Adrenal gland (tissue), 5 donors: ENCODE results near the gene KLRF2.

Experiments
- POLR2A ChIP-seq, 2 donors: fragments of 450-650 bp; IDR thresholded peaks; one replicate each; pipeline ENCODE4 v1.6.1; 2017; ENCODE audit warnings: antibody characterized with exemption in 2 of 2, mild to moderate bottlenecking in 2 of 2, moderate library complexity in 1 of 2
- TF ChIP-seq, protein P1 (sequence below), 6 experiments: fragments of 450-650 bp in 4 of 6; fragments of 200-600 bp in 2 of 6; sonication (generic) in 1 of 6; IDR thresholded peaks; 1 replicate in 5 of 6; 2 replicates in 1 of 6; pipeline versions ENCODE4 v1.5.1 to v1.8.0; 2016 to 2021; ENCODE audit warnings: antibody characterized with exemption in 6 of 6, mild to moderate bottlenecking in 2 of 6, moderate library complexity in 1 of 6
- donor health status: DM: no; HTN: no; CAD: no.

DNA sequence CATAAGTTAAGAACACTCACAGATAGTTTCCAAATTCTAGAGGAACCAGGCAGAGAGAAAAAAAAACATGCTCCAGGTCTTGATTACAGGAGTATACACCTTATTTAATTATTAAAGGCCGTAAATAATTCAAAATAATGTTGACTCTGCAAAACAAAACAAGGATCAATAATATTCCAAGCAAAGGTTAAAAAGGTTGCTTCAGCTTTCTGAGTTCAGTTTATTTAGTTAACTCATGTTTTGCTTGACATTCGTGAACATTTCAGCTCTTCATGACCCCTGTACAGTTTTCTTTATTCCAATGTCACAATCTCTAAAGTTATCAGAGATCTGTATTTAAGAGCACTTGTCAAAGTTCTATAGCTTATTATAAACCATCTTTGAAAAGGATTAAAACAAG, 19.6 kb downstream of the KLRF2 start:
- TF ChIP-seq POLR2A (IDR thresholded peaks at IDR 0.05), result no peak
- TF ChIP-seq, protein P1, sequence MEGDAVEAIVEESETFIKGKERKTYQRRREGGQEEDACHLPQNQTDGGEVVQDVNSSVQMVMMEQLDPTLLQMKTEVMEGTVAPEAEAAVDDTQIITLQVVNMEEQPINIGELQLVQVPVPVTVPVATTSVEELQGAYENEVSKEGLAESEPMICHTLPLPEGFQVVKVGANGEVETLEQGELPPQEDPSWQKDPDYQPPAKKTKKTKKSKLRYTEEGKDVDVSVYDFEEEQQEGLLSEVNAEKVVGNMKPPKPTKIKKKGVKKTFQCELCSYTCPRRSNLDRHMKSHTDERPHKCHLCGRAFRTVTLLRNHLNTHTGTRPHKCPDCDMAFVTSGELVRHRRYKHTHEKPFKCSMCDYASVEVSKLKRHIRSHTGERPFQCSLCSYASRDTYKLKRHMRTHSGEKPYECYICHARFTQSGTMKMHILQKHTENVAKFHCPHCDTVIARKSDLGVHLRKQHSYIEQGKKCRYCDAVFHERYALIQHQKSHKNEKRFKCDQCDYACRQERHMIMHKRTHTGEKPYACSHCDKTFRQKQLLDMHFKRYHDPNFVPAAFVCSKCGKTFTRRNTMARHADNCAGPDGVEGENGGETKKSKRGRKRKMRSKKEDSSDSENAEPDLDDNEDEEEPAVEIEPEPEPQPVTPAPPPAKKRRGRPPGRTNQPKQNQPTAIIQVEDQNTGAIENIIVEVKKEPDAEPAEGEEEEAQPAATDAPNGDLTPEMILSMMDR (IDR thresholded peaks at IDR 0.05), result no peak
